GM20000 (cell line): ENCODE measurements around the gene EMP3.
A peak's percentile ranks its signal among the peaks of the same experiment; 100 is the strongest.

ENCODE experiments used
- DNase-seq: peaks from one replicate; pipeline ENCODE4 v3.0.0; 2012; ENCODE audit warnings: low spot score
- TF ChIP-seq, protein P1 (sequence below): IDR thresholded peaks from 2 replicates; pipeline ENCODE4 v1.5.1; 2012; ENCODE audit warnings: mild to moderate bottlenecking, control low read depth; ENCODE audit errors: extremely low read depth, missing control alignments

Gene EMP3

DNA sequence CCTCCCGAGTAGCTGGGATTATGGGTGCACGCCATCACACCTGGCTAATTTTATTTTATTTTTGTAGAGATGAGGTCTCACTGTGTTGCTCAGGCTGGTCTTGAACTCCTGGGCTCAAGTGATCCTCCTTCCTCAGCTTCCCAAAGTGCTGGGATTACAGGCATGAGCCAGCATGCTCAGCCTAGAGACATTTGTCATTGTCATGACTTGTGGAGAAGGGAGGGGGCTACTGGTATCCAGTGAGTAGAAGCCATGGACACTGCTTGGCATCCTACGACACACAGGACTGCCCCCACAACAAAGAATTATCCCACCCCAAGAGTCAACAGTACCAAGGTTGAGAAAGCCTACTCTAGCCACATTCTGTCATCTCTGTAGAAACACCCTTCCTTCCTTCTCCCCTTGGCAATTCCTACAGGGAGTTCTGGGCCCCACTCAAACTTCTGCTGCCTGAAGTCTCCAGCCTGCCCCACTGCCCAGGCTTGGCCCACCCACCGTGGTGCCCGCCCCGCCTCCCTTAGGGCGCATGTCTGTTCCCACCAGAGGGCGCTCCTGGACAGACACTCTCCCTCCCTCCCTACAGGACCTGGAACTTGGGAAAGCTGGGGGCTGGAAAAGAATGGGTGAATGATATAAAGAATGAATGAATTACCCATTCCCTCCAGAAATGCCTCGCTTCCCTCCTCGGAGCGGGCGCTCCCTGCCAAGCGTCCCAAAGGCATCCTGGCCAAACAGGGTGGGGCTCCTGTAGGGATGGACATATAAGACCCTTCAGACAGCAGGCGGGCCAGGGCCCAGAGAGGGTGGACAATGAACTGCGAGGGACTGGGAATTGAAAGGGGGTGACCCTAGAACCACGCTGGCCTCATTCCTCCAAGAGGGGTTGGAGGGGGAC lies 5.5 kb upstream of the EMP3 start:
- peak; percentile 67 for DNase-seq
- TF ChIP-seq, protein P1, sequence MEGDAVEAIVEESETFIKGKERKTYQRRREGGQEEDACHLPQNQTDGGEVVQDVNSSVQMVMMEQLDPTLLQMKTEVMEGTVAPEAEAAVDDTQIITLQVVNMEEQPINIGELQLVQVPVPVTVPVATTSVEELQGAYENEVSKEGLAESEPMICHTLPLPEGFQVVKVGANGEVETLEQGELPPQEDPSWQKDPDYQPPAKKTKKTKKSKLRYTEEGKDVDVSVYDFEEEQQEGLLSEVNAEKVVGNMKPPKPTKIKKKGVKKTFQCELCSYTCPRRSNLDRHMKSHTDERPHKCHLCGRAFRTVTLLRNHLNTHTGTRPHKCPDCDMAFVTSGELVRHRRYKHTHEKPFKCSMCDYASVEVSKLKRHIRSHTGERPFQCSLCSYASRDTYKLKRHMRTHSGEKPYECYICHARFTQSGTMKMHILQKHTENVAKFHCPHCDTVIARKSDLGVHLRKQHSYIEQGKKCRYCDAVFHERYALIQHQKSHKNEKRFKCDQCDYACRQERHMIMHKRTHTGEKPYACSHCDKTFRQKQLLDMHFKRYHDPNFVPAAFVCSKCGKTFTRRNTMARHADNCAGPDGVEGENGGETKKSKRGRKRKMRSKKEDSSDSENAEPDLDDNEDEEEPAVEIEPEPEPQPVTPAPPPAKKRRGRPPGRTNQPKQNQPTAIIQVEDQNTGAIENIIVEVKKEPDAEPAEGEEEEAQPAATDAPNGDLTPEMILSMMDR, result peak; percentile 60

GRCh38 chr19:48321372-48321621 lies 4.1 kb upstream of the EMP3 start:
- DNase-seq, result peak; percentile 96
- TF ChIP-seq, protein P1, result no peak

DNA sequence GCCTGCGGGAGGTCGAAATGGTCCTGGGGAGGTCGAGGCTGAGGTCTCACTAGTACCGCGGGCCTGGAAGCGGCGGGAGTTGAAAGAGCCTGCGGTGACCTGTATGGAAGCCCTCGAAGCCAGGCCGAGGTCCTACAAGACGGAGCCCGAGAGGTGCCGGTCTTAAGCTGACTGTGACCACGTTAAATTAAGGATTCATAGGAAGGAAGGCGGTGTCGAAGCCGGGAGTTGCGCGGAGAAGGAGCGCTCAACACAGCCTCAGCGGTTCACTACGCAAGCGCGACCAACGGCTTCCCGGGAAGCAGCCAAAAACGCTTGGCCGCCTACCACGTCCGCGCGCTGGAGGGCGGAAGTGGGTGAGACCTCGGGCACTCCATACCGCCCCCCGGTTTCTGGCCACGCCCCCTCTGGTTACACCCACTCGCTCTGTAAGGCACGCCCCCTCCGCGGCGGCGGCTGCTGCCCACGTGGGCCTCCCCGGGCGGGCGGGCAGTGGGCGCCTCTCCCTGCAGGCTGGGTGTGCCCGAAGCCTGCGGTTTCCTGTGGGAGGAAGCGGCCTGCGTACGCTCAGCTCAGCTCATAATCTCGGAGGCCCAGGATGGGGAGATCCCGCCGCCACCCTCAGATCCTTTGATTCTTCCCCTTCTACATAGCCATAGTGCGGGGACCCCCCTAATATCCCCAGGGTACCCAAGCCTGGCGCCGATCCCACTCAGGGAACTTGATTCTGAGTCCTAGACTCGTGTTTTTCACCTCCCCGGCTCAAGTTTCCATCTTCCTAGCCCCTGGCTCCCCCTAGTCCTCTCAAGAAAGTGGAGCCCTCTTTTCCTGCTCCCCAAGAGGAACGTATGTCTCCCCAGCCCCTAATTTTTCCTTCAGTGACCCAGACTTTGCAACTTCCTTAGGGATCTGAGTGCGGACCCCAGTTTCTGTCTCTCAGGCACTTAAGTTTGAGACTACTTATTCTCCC lies 3.4 kb upstream of the EMP3 start:
- TF ChIP-seq, protein P1, result no peak
- DNase-seq, result peak; percentile 95

- TF ChIP-seq, protein P1, result no peak
- DNase-seq, result peak; percentile 39
Observed at GRCh38 chr19:48329167-48329891, 4.0 kb downstream of the EMP3 start.

GRCh38 chr19:48330012-48330681 lies 4.8 kb downstream of the EMP3 start:
- TF ChIP-seq, protein P1, result no peak
- peak; percentile 75 for DNase-seq

DNA sequence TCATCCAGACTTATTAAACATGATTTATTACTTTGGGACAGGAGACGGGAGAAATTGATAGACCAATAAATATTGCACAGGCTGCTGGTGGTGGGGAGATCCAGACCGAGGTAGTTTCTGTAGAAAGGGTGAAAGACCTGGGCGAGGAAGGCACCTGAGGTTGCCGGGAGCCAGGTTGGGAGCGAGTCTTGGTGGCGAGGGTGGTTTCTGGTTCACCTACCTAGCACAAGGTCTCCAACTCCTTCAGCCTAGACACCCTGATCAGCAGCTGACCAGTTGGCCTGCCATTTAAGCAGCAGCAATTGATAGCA lies 7.0 kb downstream of the EMP3 start:
- DNase-seq, result no peak
- TF ChIP-seq, protein P1, result no peak
